Suppressor macrophage treated with lipopolysaccharide for 4 hours (primary cell): ENCODE measurements around the gene MALSU1.

Experiments
- DNase-seq: peaks from one replicate; pipeline ENCODE4 v3.0.0-alpha.2; 2020

Gene MALSU1

GRCh38 chr7:23298885-23299769 is at the start of gene MALSU1:
Gene MALSU1 (plus strand): TSS chr7:23299339. CDS start chr7:23299353, 14 bp downstream.
- DNase-seq, result peak; percentile 99

GRCh38 chr7:23249486-23249885 is 49.7 kb upstream of the MALSU1 start:
- no peak for DNase-seq

GRCh38 chr7:23254051-23254681 is 45.0 kb upstream of the MALSU1 start:
- no peak for DNase-seq

- no peak for DNase-seq
These were observed 42.4 kb upstream of the MALSU1 start for GRCh38 chr7:23256731-23257130.

GRCh38 chr7:23260371-23260770 is 38.8 kb upstream of the MALSU1 start:
- no peak for DNase-seq

- DNase-seq, result peak; percentile 78
These were observed 37.2 kb upstream of the MALSU1 start for GRCh38 chr7:23261843-23262452.

- no peak for DNase-seq
These were observed 34.2 kb upstream of the MALSU1 start for GRCh38 chr7:23264916-23265458.

- DNase-seq, result no peak
These were observed 32.2 kb upstream of the MALSU1 start for GRCh38 chr7:23266918-23267317.

- no peak for DNase-seq
These were observed 31.8 kb upstream of the MALSU1 start for GRCh38 chr7:23267357-23267756.

- no peak for DNase-seq
These were observed 31.0 kb upstream of the MALSU1 start for GRCh38 chr7:23268167-23268566.

GRCh38 chr7:23268746-23269145 is 30.4 kb upstream of the MALSU1 start:
- no peak for DNase-seq

- DNase-seq, result no peak
These were observed 26.9 kb upstream of the MALSU1 start for GRCh38 chr7:23272275-23272674.

GRCh38 chr7:23273141-23273599 is 26.0 kb upstream of the MALSU1 start:
- peak; percentile 69 for DNase-seq

GRCh38 chr7:23275912-23276311 is 23.2 kb upstream of the MALSU1 start:
- DNase-seq, result no peak

GRCh38 chr7:23276376-23276775 is 22.8 kb upstream of the MALSU1 start:
- DNase-seq, result no peak

GRCh38 chr7:23276947-23277346 is 22.2 kb upstream of the MALSU1 start:
- DNase-seq, result no peak

- peak; percentile 81 for DNase-seq
These were observed 21.7 kb upstream of the MALSU1 start for GRCh38 chr7:23277359-23277989.

- DNase-seq, result no peak
These were observed 19.2 kb upstream of the MALSU1 start for GRCh38 chr7:23279819-23280525.

- peak; percentile 43 for DNase-seq
These were observed 16.1 kb upstream of the MALSU1 start for GRCh38 chr7:23283086-23283485.

GRCh38 chr7:23284871-23285270 is 14.3 kb upstream of the MALSU1 start:
- DNase-seq, result no peak

- no peak for DNase-seq
These were observed 13.2 kb upstream of the MALSU1 start for GRCh38 chr7:23285657-23286646.
